ENCODE measurements around the gene CEP290.
"Not testable (repeated sequence)": the region's sequence is repeated elsewhere in the genome, so short reads cannot be mapped to it uniquely, and the experiment has no call there.

The CEP290 gene

DNA sequence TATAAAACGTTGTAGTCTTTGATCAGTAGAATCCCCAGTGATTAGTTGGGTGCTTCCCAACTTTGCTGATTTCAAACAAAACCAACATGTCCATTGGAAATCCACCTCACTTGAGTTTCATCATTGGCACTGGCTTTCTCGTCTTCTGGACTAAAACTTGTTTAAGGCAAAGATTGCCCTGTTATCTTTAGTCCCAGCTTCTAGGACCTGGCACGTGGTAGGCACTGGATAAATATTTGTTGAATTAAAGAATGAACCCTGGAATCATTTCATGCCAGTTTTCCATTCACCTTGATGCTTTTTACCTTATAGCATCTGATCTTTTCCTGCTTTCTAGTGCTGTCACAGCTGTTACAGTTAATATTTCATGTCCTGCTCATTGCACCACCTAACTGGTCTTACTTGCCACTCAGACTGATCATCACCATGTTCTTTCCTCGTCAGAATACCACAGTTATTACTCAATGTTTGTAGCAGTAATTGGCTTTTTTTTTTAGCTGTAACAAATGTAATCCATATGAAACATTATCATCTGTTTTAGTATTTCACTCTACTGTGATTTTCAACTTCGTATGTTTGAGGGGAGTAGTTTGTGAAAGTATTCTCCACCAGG, 105.4 kb downstream of the CEP290 start:
- no peaks in the 10 kb centered on the region for H3K27me3 ChIP-seq (ENCODE audit: insufficient read depth, low read length)
- H3K4me3 ChIP-seq (ENCODE audit: low read length): peak overlapping the region; percentile 98
- H3K4me1 ChIP-seq (ENCODE audit: insufficient read depth, low read length): peaks cover 18% of the 10 kb centered on the region; the same call in 1 of the 2 replicates
- no peak overlapping the region for H3K27ac ChIP-seq (ENCODE audit: low read depth, low read length)
- 43% methylated on average over 4 of the region's 5 CpGs for WGBS
- H3K9me3 ChIP-seq (ENCODE audit: insufficient read depth, low read depth, low read length): no peaks in the 10 kb centered on the region
- peak overlapping the region; percentile 89; the same call in 1 of the 2 replicates for H3K9ac ChIP-seq (ENCODE audit: low read depth, low read length)
- peaks cover 6% of the 10 kb centered on the region; the same call in 1 of the 2 replicates for H3K36me3 ChIP-seq (ENCODE audit: insufficient read depth, low read length)

DNA sequence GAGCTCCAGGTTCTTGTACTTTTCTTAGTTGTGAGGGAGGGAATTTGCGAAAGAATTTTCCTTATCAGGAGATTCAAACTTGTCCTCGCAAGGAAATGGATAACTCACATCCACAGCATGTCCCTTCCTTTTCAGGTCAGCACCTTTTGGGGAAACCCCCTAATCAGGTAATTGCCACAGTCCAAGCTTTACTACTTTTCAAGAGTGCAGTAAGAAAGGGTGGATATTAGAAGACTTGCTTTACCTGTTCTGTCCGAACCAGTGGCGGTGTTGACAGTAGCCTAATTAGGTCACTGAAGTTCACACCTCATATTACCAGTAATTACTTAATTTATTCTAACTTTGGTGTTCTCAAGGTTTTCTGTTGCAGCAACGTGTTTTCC, 106.0 kb downstream of the CEP290 start:
- H3K9ac ChIP-seq (ENCODE audit: low read depth, low read length): peak overlapping the region; percentile 89
- no peak overlapping the region; the same call in 1 of the 2 replicates for H3K27ac ChIP-seq (ENCODE audit: low read depth, low read length)

DNA sequence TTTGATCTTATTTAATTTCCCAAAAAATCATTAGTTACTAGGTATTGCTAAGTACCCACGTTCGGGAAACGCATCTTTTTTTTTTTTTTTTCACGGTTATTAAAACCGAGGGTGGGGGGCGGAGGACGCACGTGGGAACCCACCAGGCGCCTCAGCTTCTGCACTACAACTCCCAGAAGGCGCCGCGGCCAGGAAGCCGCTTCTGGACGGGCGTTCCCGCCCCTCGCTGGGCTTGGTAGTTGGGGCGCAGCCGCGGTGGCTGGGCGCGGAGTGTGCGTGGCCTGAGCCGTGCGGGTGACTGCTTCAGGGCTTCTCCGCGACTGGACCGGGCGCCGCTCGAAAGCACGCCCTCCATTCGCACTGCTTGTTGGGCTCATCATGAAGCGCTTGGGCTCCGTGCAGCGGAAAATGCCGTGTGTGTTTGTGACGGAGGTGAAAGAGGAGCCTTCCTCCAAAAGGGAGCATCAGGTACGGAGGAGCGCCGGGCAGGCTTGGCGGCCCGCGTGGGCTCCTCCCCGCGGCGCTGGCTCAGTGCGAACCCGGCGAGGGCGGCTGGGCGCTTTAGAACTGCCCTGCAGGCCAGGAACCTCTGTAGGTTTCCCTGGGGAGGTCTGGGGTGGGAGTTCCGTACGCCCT, 106.5 kb downstream of the CEP290 start:
- H3K9me3 ChIP-seq (ENCODE audit: insufficient read depth, low read depth, low read length): no peaks in the 10 kb centered on the region
- under 1% methylated on average over 54 of the region's 54 CpGs for WGBS
- H3K27ac ChIP-seq (ENCODE audit: low read depth, low read length): peak overlapping the region; percentile 22; the same call in 1 of the 2 replicates
- H3K27me3 ChIP-seq (ENCODE audit: insufficient read depth, low read length): no peaks in the 10 kb centered on the region
- peak overlapping the region; percentile 98 for H3K4me3 ChIP-seq (ENCODE audit: low read length)
- peaks cover 6% of the 10 kb centered on the region; the same call in 1 of the 2 replicates for H3K36me3 ChIP-seq (ENCODE audit: insufficient read depth, low read length)
- H3K9ac ChIP-seq (ENCODE audit: low read depth, low read length): peak overlapping the region; percentile 89
- H3K4me1 ChIP-seq (ENCODE audit: insufficient read depth, low read length): peaks cover 18% of the 10 kb centered on the region; the same call in 1 of the 2 replicates

More for the DNA sequence above, 106.0 kb downstream of the CEP290 start:
- Histone ChIP-seq H3K9me3 (ENCODE audit: insufficient read depth, low read depth, low read length) (no peaks in the 10 kb centered on the region), H3K4me3 (ENCODE audit: low read length) (peak overlapping the region; percentile 98), H3K27me3 (ENCODE audit: insufficient read depth, low read length) (no peaks in the 10 kb centered on the region), H3K4me1 (ENCODE audit: insufficient read depth, low read length) (peaks cover 18% of the 10 kb centered on the region; the same call in 1 of the 2 replicates), H3K36me3 (ENCODE audit: insufficient read depth, low read length) (peaks cover 6% of the 10 kb centered on the region; the same call in 1 of the 2 replicates)
- 0% methylated on average over 2 of the region's 5 CpGs for WGBS

DNA sequence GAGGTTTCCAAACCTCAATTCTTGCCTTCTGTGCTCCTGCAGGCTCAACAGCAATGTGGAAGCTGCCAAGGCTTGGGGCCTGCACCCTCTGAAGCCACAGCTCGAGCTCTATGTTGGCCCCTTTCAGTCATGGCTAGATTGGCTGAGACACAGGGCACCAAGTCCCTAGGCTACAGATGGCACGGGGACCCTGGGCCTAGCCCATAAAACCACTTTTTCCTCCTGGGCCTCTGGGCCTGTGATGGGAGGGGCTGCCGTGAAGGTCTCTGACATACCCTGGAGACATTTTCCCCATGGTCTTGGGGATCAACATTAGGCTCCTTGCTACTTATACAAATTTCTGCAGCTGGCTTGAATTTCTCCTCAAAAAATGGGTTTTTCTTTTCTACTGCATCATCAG, 110.7 kb downstream of the CEP290 start:
- not testable (repeated sequence) for H3K9ac ChIP-seq (ENCODE audit: low read depth, low read length); H3K9me3 ChIP-seq (ENCODE audit: insufficient read depth, low read depth, low read length); H3K4me1 ChIP-seq (ENCODE audit: insufficient read depth, low read length); H3K36me3 ChIP-seq (ENCODE audit: insufficient read depth, low read length); H3K4me3 ChIP-seq (ENCODE audit: low read length); H3K27me3 ChIP-seq (ENCODE audit: insufficient read depth, low read length); H3K27ac ChIP-seq (ENCODE audit: low read depth, low read length)
- 94% methylated on average over 3 of the region's 3 CpGs for WGBS

DNA sequence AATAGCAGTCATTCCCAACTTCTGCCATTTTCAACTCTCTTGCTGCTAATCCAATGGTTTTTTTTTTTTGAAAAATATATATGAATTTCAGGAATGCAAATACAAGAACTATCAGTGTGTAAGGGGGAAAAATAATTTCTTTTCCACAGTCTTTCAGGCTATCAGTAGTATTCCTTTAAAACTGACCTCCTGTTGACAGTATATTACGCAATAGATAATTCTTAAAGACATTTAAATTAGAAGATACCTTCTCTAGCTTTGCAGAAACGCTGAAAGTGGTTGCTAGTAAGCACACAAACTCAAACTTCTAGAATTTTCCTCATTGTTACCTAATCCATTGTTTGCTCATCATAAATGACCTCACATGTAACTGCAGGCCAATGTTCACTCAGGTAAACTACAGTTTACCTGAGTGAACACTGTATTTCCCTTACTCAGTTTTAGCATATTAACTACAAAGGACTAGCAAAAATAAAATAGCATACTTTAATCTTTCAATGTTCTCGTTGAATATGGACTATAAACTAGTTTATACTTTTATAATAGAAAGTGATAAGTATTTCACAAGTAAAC, 112.7 kb downstream of the CEP290 start, which contains the start of gene C12orf50:
C12orf50 (minus strand) TSS at position 309 of the 573 bp plus-strand sequence. CDS start 2,439 bp downstream, outside the sequence.
- no peak within 1 kb of the TSS for H3K4me3 ChIP-seq (ENCODE audit: low read length)
- no peak within 1 kb of the TSS for H3K9ac ChIP-seq (ENCODE audit: low read depth, low read length)
- no peak within 1 kb of the TSS for H3K27ac ChIP-seq (ENCODE audit: low read depth, low read length)
- H3K27me3 ChIP-seq (ENCODE audit: insufficient read depth, low read length): no peaks in the 10 kb centered on the region
- 94% methylated on average over 2 of the region's 3 CpGs for WGBS
- H3K36me3 ChIP-seq (ENCODE audit: insufficient read depth, low read length): no peaks in the 10 kb centered on the region
- H3K9me3 ChIP-seq (ENCODE audit: insufficient read depth, low read depth, low read length): no peaks in the 10 kb centered on the region
- no peaks in the 10 kb centered on the region for H3K4me1 ChIP-seq (ENCODE audit: insufficient read depth, low read length)

DNA sequence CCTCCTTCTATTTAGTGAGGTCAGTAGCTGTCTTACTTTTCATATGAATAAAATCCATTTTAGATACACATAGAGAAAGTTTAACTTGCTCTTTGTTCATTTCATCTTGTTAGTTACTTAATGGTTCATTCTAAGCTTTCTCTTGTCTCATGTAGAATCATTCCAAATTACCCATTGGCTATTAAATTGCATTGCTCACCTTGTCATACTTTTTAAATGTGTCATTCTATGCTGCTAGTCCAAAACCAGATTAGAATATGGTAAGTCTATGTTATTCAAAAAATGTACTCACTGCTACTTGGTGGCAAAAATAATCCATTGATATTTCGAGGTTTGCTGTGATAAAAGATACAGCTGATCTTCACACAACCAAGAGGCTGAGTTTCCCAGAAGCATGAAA, 115.7 kb downstream of the CEP290 start:
- Histone ChIP-seq H3K4me1 (ENCODE audit: insufficient read depth, low read length) (no peaks in the 10 kb centered on the region), H3K36me3 (ENCODE audit: insufficient read depth, low read length) (no peaks in the 10 kb centered on the region), H3K9ac (ENCODE audit: low read depth, low read length) (no peak overlapping the region), H3K27ac (ENCODE audit: low read depth, low read length) (no peak overlapping the region), H3K9me3 (ENCODE audit: insufficient read depth, low read depth, low read length) (no peaks in the 10 kb centered on the region), H3K4me3 (ENCODE audit: low read length) (no peak overlapping the region), H3K27me3 (ENCODE audit: insufficient read depth, low read length) (no peaks in the 10 kb centered on the region)
- 80% methylated on average over 1 of the region's 1 CpG for WGBS

DNA sequence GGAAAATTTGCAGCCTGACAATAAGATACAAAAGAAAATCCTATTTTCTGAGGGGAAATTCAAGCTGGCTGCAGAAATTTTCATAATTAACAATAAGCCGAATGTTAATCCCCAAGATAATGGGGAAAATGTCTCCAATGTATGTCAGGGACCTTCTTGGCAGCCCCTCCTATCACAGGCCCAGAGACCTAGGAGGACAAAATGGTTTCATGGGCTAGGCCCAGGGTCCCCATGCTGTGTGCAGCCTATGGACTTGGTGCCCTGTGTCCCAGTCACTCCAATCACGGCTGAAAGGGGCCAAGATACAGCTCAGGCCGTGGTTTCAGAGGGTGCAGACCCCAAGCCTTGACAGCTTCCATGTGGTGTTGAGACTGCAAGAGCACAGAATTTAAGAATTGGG, 123.9 kb downstream of the CEP290 start:
- H3K9ac ChIP-seq (ENCODE audit: low read depth, low read length): no peak overlapping the region
- no peaks in the 10 kb centered on the region for H3K4me1 ChIP-seq (ENCODE audit: insufficient read depth, low read length)
- H3K36me3 ChIP-seq (ENCODE audit: insufficient read depth, low read length): no peaks in the 10 kb centered on the region
- no peak overlapping the region for H3K4me3 ChIP-seq (ENCODE audit: low read length)
- H3K27me3 ChIP-seq (ENCODE audit: insufficient read depth, low read length): no peaks in the 10 kb centered on the region
- WGBS: 91% methylated on average over 3 of the region's 3 CpGs
- no peak overlapping the region for H3K27ac ChIP-seq (ENCODE audit: low read depth, low read length)
- peaks cover 28% of the 10 kb centered on the region for H3K9me3 ChIP-seq (ENCODE audit: insufficient read depth, low read depth, low read length)

DNA sequence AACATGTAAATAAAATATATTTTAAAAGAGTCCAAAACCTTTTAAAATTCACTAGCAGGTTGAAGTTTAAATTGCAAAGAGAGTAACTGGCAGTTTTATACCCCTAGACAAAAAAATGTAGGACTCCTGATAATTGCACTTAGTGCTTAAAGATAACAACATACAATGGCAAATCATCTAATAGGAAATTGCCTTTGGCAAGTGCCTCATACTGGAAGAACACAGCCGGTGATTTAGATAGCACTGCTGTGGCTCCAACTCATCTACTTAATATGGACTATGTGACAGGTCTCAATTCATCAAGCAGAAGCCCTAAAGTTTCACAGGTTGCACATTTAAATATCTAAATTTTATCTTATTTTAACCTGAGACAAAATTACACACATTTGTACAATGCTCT, 126.1 kb downstream of the CEP290 start:
- H3K27me3 ChIP-seq (ENCODE audit: insufficient read depth, low read length): no peaks in the 10 kb centered on the region
- H3K9ac ChIP-seq (ENCODE audit: low read depth, low read length): no peak overlapping the region
- H3K9me3 ChIP-seq (ENCODE audit: insufficient read depth, low read depth, low read length): peaks cover 28% of the 10 kb centered on the region
- no peaks in the 10 kb centered on the region for H3K36me3 ChIP-seq (ENCODE audit: insufficient read depth, low read length)
- H3K4me1 ChIP-seq (ENCODE audit: insufficient read depth, low read length): no peaks in the 10 kb centered on the region
- WGBS: 97% methylated on average over 1 of the region's 1 CpG
- no peak overlapping the region for H3K27ac ChIP-seq (ENCODE audit: low read depth, low read length)
- H3K4me3 ChIP-seq (ENCODE audit: low read length): no peak overlapping the region

DNA sequence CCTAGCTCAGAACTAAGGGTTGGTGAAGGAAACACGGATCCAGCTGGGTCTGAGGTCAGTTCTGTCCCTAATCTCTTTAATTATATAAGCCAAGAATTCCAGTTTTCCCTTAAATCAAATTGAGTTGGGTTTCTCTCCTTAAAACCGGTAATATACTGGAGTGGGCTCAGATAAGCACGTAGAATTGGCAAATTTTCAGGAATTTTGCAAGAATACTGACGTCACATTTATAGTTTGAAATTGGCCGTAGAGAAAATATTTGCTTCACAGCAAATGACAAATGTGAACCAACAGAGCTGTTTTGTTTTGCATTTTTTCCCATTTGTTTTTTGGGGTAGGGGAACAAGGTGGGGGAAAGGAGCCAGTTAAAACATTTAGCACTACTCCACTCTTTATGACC, 130.1 kb downstream of the CEP290 start:
- Histone ChIP-seq H3K4me1 (ENCODE audit: insufficient read depth, low read length) (no peaks in the 10 kb centered on the region), H3K9ac (ENCODE audit: low read depth, low read length) (no peak overlapping the region), H3K4me3 (ENCODE audit: low read length) (no peak overlapping the region), H3K27ac (ENCODE audit: low read depth, low read length) (no peak overlapping the region), H3K27me3 (ENCODE audit: insufficient read depth, low read length) (no peaks in the 10 kb centered on the region), H3K36me3 (ENCODE audit: insufficient read depth, low read length) (no peaks in the 10 kb centered on the region), H3K9me3 (ENCODE audit: insufficient read depth, low read depth, low read length) (peaks cover 3% of the 10 kb centered on the region)
- WGBS: 96% methylated on average over 5 of the region's 5 CpGs

DNA sequence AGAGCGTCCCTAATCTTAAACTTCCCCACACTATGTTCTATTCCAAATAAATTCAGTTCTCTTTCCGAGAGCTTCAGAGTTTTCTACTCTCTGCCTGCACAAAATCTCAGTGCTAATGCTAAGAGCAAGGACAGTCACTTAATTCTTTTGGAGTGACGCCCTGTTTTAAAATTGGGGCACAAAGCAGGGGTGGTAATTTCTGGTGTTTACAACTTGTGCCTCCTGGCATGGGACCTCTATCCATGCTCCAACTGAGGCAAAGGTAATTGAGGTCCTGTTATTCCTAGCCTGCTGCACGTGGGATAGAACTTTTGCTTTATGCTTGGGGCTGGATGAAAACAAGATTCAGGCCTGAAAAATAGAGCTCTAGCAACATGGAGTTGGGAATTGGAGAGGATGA, 135.5 kb downstream of the CEP290 start:
- Histone ChIP-seq H3K9me3 (ENCODE audit: insufficient read depth, low read depth, low read length) (peaks cover 14% of the 10 kb centered on the region; the same call in 1 of the 2 replicates), H3K27ac (ENCODE audit: low read depth, low read length) (no peak overlapping the region), H3K36me3 (ENCODE audit: insufficient read depth, low read length) (no peaks in the 10 kb centered on the region), H3K27me3 (ENCODE audit: insufficient read depth, low read length) (no peaks in the 10 kb centered on the region), H3K4me3 (ENCODE audit: low read length) (no peak overlapping the region), H3K9ac (ENCODE audit: low read depth, low read length) (no peak overlapping the region), H3K4me1 (ENCODE audit: insufficient read depth, low read length) (no peaks in the 10 kb centered on the region)
- WGBS: 96% methylated on average over 4 of the region's 4 CpGs

DNA sequence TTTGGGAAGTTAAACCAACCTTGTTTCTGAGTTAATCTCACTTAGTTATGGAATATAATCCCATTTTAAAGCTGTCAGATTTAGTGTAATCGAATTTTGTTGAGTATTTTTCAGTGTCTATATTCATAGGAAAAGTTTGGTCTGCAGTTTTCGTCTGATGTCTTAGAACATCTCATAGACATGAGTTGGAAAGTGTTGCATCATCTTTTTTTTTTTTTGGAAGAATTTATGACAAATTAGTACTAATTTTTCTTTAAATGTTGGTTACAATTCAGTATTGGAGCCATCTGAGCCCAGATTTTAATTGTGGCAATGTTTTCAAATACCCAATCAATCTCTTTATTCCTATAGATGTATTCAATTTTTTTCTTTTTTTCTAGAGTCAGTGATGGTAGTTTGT, 140.6 kb downstream of the CEP290 start:
- Histone ChIP-seq H3K27me3 (ENCODE audit: insufficient read depth, low read length) (no peaks in the 10 kb centered on the region), H3K36me3 (ENCODE audit: insufficient read depth, low read length) (no peaks in the 10 kb centered on the region), H3K4me1 (ENCODE audit: insufficient read depth, low read length) (no peaks in the 10 kb centered on the region), H3K4me3 (ENCODE audit: low read length) (no peak overlapping the region), H3K9ac (ENCODE audit: low read depth, low read length) (no peak overlapping the region), H3K27ac (ENCODE audit: low read depth, low read length) (no peak overlapping the region), H3K9me3 (ENCODE audit: insufficient read depth, low read depth, low read length) (peaks cover 13% of the 10 kb centered on the region; the same call in 1 of the 2 replicates)
- 85% methylated on average over 2 of the region's 2 CpGs for WGBS

All from HUES64 (cell line).